HCT116 (cell line): ENCODE results near the gene OR8A1. TPM values are rescaled to one million over a fixed set of nuclear protein-coding genes. Genes with fewer than 3 reads are reported as not detected.

Experiments
- ATAC-seq: fragments of 200-7000 bp; cut with Tn5 transposase; 2 replicates; pipeline ENCODE4 v1.9.1; 2020; ENCODE audit warnings: mild to moderate bottlenecking, moderate library complexity
- BruUV-seq: library from RNA; stranded (reverse); fragments of 400-500 nt; replicated peaks from 2 replicates; lab custom pipeline; 2021; lab: Mats Ljungman, UMichigan
- CTCF ChIA-PET: fragments of 300-600 bp; sonication (Branson Sonifier 250); formaldehyde crosslinking; loops from one replicate; lab custom pipeline; 2021; ENCODE audit warnings: antibody characterized with exemption; lab: Charles Lee
- POLR2A ChIA-PET: fragments of 300-600, 350-600 bp; sonication (Branson Sonifier 250); formaldehyde crosslinking; loops from one replicate; lab custom pipeline; 2021; ENCODE audit warnings: antibody characterized with exemption; lab: Charles Lee
- RAD21 ChIA-PET, 2 experiments: fragments of 300-600 bp; sonication (Branson Sonifier 250); formaldehyde crosslinking; loops; one replicate each; lab custom pipeline; 2023; ENCODE audit warnings: low total read pairs in 2 of 2; ENCODE audit not compliant: uncharacterized antibody in 2 of 2, unreplicated experiment in 2 of 2, low non-redundant PET in 1 of 2; lab: Charles Lee
- DNase-seq: peaks from one replicate; pipeline ENCODE4 v3.0.0-alpha.2; 2010; ENCODE audit warnings: low read depth, low spot score
- H2AFZ ChIP-seq: fragments of 200-600 bp; shearing (Covaris generic), sonication (generic); 2 replicates; pipeline ENCODE4 v1.6.1; 2017; ENCODE audit warnings: low read depth, mixed run types, mixed read lengths, antibody characterized with exemption, low read length; ENCODE audit not compliant: poor library complexity, severe bottlenecking
- H3K27ac ChIP-seq: 2 replicates; pipeline ENCODE4 v1.5.1; 2012; ENCODE audit warnings: low read depth, low read length
- H3K27me3 ChIP-seq: fragments of 200-600 bp; sonication (generic); 2 replicates; pipeline ENCODE4 v1.6.1; 2016; ENCODE audit warnings: mixed run types, low read length, mixed read lengths; ENCODE audit not compliant: insufficient read depth
- H3K36me3 ChIP-seq, 2 experiments: fragments of 200-500 bp in 1 of 2; fragments of 200-600 bp in 1 of 2; sonication (Bioruptor generic) in 1 of 2; sonication (generic) in 1 of 2; 2 replicates each; pipeline versions ENCODE4 v1.5.1 to v1.6.1; 2014 to 2016; ENCODE audit warnings: low read length in 2 of 2, inconsistent platforms in 1 of 2, mixed read lengths in 1 of 2, mixed run types in 1 of 2; ENCODE audit not compliant: insufficient read depth in 2 of 2, control insufficient read depth in 1 of 2
- H3K4me1 ChIP-seq, 2 experiments: fragments of 200-600 bp in 1 of 2; sonication (generic) in 1 of 2; 2 replicates each; pipeline versions ENCODE4 v1.5.1 to v1.6.1; 2012 to 2017; ENCODE audit warnings: low read length in 2 of 2, inconsistent platforms in 1 of 2, mild to moderate bottlenecking in 1 of 2, mixed read lengths in 1 of 2, mixed run types in 1 of 2, moderate library complexity in 1 of 2; ENCODE audit not compliant: insufficient read depth in 2 of 2, control insufficient read depth in 1 of 2
- H3K4me2 ChIP-seq: fragments of 200-600 bp; sonication (generic); 2 replicates; pipeline ENCODE4 v1.6.1; 2017; ENCODE audit warnings: mixed run types, low read length, mixed read lengths
- H3K4me3 ChIP-seq, 2 experiments: fragments of 200-600 bp in 1 of 2; sonication (generic) in 1 of 2; replicated peaks in 1 of 2; 2 replicates each; pipeline ENCODE4 v1.5.1; 2011 to 2016; ENCODE audit warnings: low read length in 2 of 2, control low read depth in 1 of 2, low read depth in 1 of 2, mild to moderate bottlenecking in 1 of 2, mixed read lengths in 1 of 2, mixed run types in 1 of 2
- H3K79me2 ChIP-seq: fragments of 200-600 bp; sonication (generic); 2 replicates; pipeline ENCODE4 v1.6.1; 2017; ENCODE audit warnings: mild to moderate bottlenecking, mixed run types, low read length, moderate library complexity, mixed read lengths; ENCODE audit not compliant: insufficient read depth
- H3K9ac ChIP-seq: fragments of 200-600 bp; sonication (generic); 2 replicates; pipeline ENCODE4 v1.6.1; 2016; ENCODE audit warnings: low read length, mixed read lengths
- H3K9me2 ChIP-seq: fragments of 200-600 bp; sonication (generic), shearing (Covaris generic); 2 replicates; pipeline ENCODE4 v1.6.1; 2017; ENCODE audit warnings: mixed run types, mild to moderate bottlenecking, moderate library complexity; ENCODE audit not compliant: insufficient read depth
- H3K9me3 ChIP-seq, 2 experiments: fragments of 200-500 bp in 1 of 2; fragments of 200-600 bp in 1 of 2; sonication (Bioruptor generic) in 1 of 2; sonication (generic) in 1 of 2; 2 replicates each; pipeline ENCODE4 v1.6.1; 2014 to 2017; ENCODE audit warnings: low read length in 2 of 2, mixed read lengths in 2 of 2, inconsistent platforms in 1 of 2, low read depth in 1 of 2, mild to moderate bottlenecking in 1 of 2, mixed run types in 1 of 2, moderate library complexity in 1 of 2; ENCODE audit not compliant: control insufficient read depth in 1 of 2, insufficient read depth in 1 of 2
- H4K20me1 ChIP-seq: fragments of 200-600 bp; sonication (generic), shearing (Covaris generic); 2 replicates; pipeline ENCODE4 v1.6.1; 2017; ENCODE audit warnings: mixed run types, mild to moderate bottlenecking, moderate library complexity; ENCODE audit not compliant: insufficient read depth
- CBX3 ChIP-seq: IDR thresholded peaks from 2 replicates; pipeline ENCODE4 v1.6.1; 2012; ENCODE audit warnings: low read depth
- CEBPB ChIP-seq: IDR thresholded peaks from 2 replicates; pipeline ENCODE4 v1.6.1; 2012; ENCODE audit warnings: low read depth
- ELF1 ChIP-seq: IDR thresholded peaks from 2 replicates; pipeline ENCODE4 v1.6.1; 2012; ENCODE audit warnings: low read depth, borderline replicate concordance
- EZH2 ChIP-seq: fragments of 200-600 bp; sonication (generic); IDR thresholded peaks from 2 replicates; pipeline ENCODE4 v1.6.1; 2017; ENCODE audit warnings: antibody characterized with exemption, mixed run types
- EZH2phosphoT487 ChIP-seq: fragments of 200-600 bp; IDR thresholded peaks from 2 replicates; pipeline ENCODE4 v1.6.1; 2018; ENCODE audit warnings: antibody characterized with exemption, borderline replicate concordance
- FOSL1 ChIP-seq: IDR thresholded peaks from 2 replicates; pipeline ENCODE4 v1.6.1; 2012; ENCODE audit warnings: low read depth
- JUND ChIP-seq: IDR thresholded peaks from 2 replicates; pipeline ENCODE4 v1.6.1; 2012
- POLR2A ChIP-seq: IDR thresholded peaks from 2 replicates; pipeline ENCODE4 v1.7.0; 2011; ENCODE audit warnings: borderline replicate concordance; ENCODE audit not compliant: insufficient read depth, insufficient read length; ENCODE audit errors: extremely low read depth
- POLR2AphosphoS5 ChIP-seq: IDR thresholded peaks from 2 replicates; pipeline ENCODE4 v1.6.1; 2011; ENCODE audit warnings: mild to moderate bottlenecking, low read depth, low read length, moderate library complexity
- RAD21 ChIP-seq: IDR thresholded peaks from 2 replicates; pipeline ENCODE4 v1.6.1; 2012; ENCODE audit warnings: low read depth, mild to moderate bottlenecking
- SRF ChIP-seq: IDR thresholded peaks from 2 replicates; pipeline ENCODE4 v1.6.1; 2012; ENCODE audit warnings: low read depth
- TCF7L2 ChIP-seq: IDR thresholded peaks from 2 replicates; pipeline ENCODE4 v1.7.0; 2011; ENCODE audit warnings: borderline replicate concordance, inconsistent platforms; ENCODE audit not compliant: insufficient read depth, insufficient read length; ENCODE audit errors: extremely low read depth
- YY1 ChIP-seq: IDR thresholded peaks from 2 replicates; pipeline ENCODE4 v1.6.1; 2011; ENCODE audit warnings: low read length, low read depth, moderate library complexity, mild to moderate bottlenecking; ENCODE audit not compliant: insufficient replicate concordance; ENCODE audit errors: extremely low read depth
- ZNF274 ChIP-seq: fragments of 200-500 bp; sonication (Bioruptor generic); IDR thresholded peaks from 2 replicates; pipeline ENCODE4 v1.6.1; 2014; ENCODE audit warnings: mild to moderate bottlenecking, low read depth, low read length, inconsistent platforms
- intact Hi-C: fragments of 100-400 bp; cut with micrococcal nuclease; formaldehyde crosslinking; loops from 2 replicates; pipeline ENCODE4 v1.10.0; 2022
- total RNA-seq: library from RNA; stranded (reverse); gene quantifications from one replicate; pipeline ENCODE4 v1.2.1, GENCODE V29; 2021; ENCODE audit not compliant: unreplicated experiment
- TF ChIP-seq, protein P1 (sequence below): IDR thresholded peaks from 2 replicates; pipeline ENCODE4 v1.6.1; 2012; ENCODE audit warnings: low read depth
- TF ChIP-seq, protein P2 (sequence below): IDR thresholded peaks from 2 replicates; pipeline ENCODE4 v1.6.1; 2011; ENCODE audit warnings: mild to moderate bottlenecking, low read length, moderate library complexity; ENCODE audit not compliant: insufficient replicate concordance; ENCODE audit errors: extremely low read depth
- TF ChIP-seq, protein P3 (sequence below): IDR thresholded peaks from 2 replicates; pipeline ENCODE4 v1.6.1; 2012
- TF ChIP-seq, protein P4 (sequence below): IDR thresholded peaks from 2 replicates; pipeline ENCODE4 v1.6.1; 2012

The OR8A1 gene
- total RNA-seq, 1 experiment from 2014 or later: not detected

DNA sequence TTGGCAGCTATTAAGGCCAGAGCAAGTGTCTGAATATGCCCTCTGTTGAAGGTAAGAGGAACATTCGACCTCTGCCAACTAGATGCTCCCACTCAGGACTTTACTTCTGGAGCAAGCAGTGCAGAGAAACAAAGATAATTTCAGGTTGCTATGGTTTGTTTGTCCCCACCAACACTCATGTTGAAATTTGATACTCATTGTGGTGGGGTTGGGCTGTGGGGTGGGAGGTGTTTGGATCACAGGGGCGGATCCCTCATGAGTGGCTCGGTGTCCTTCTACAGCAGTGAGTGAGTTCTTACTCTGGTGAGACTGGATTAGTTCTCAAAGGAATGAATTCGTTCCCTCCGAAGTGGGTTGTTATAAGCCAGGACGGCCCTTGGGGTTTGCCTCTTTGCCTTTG, 12.0 kb downstream of the OR8A1 start (continued):
- TF ChIP-seq, protein P1, sequence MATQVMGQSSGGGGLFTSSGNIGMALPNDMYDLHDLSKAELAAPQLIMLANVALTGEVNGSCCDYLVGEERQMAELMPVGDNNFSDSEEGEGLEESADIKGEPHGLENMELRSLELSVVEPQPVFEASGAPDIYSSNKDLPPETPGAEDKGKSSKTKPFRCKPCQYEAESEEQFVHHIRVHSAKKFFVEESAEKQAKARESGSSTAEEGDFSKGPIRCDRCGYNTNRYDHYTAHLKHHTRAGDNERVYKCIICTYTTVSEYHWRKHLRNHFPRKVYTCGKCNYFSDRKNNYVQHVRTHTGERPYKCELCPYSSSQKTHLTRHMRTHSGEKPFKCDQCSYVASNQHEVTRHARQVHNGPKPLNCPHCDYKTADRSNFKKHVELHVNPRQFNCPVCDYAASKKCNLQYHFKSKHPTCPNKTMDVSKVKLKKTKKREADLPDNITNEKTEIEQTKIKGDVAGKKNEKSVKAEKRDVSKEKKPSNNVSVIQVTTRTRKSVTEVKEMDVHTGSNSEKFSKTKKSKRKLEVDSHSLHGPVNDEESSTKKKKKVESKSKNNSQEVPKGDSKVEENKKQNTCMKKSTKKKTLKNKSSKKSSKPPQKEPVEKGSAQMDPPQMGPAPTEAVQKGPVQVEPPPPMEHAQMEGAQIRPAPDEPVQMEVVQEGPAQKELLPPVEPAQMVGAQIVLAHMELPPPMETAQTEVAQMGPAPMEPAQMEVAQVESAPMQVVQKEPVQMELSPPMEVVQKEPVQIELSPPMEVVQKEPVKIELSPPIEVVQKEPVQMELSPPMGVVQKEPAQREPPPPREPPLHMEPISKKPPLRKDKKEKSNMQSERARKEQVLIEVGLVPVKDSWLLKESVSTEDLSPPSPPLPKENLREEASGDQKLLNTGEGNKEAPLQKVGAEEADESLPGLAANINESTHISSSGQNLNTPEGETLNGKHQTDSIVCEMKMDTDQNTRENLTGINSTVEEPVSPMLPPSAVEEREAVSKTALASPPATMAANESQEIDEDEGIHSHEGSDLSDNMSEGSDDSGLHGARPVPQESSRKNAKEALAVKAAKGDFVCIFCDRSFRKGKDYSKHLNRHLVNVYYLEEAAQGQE: no peak
- TF ChIP-seq ELF1 (no peak), SRF (no peak), JUND (no peak), YY1 (no peak), CBX3 (no peak), RAD21 (no peak)
- TF ChIP-seq, protein P2, sequence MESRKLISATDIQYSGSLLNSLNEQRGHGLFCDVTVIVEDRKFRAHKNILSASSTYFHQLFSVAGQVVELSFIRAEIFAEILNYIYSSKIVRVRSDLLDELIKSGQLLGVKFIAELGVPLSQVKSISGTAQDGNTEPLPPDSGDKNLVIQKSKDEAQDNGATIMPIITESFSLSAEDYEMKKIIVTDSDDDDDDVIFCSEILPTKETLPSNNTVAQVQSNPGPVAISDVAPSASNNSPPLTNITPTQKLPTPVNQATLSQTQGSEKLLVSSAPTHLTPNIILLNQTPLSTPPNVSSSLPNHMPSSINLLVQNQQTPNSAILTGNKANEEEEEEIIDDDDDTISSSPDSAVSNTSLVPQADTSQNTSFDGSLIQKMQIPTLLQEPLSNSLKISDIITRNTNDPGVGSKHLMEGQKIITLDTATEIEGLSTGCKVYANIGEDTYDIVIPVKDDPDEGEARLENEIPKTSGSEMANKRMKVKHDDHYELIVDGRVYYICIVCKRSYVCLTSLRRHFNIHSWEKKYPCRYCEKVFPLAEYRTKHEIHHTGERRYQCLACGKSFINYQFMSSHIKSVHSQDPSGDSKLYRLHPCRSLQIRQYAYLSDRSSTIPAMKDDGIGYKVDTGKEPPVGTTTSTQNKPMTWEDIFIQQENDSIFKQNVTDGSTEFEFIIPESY: no peak

DNA sequence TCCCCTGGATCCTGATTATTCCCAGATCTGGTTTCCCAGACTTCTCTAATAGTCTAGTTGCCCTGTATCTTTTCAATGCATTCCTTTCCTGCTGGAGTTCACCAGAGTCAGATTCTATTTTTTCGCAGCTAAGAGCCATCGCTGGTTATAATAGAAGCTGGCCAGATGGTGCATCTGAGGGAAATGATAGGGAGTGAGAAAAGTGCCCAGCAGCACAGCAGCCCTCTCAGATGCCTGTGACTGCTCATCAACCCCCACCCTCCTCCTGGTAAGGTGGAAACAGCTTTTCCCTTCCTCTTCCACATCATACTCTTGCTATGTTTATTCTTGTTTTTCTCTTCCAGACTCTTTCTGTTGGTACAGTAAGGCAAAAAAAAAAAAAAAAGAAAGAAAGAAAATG, 12.8 kb downstream of the OR8A1 start:
- no peak overlapping the region for H3K9ac ChIP-seq
- H3K27me3 ChIP-seq: peaks cover 72% of the 10 kb centered on the region
- H2AFZ ChIP-seq: no peak overlapping the region
- DNase-seq (no peak), ATAC-seq (no peak)
- no peaks in the 10 kb centered on the region for H3K9me2 ChIP-seq
- H4K20me1 ChIP-seq: no peaks in the 10 kb centered on the region
- ChIA-PET POLR2A (no interaction called here), CTCF (interaction anchor here (1.2 kb wide), 1 partner anchor 294 kb away, joined by 3 read pairs; no protein-coding TSS in a partner anchor), RAD21 (no interaction called here)
- H3K4me3 ChIP-seq: no peak overlapping the region
- no peak overlapping the region for H3K4me2 ChIP-seq
- H3K36me3 ChIP-seq: no peaks in the 10 kb centered on the region
- H3K9me3 ChIP-seq: no peaks in the 10 kb centered on the region
- H3K4me1 ChIP-seq: no peaks in the 10 kb centered on the region
- H3K79me2 ChIP-seq: no peaks in the 10 kb centered on the region
- no TSS peak for BruUV-seq
- intact Hi-C loops: no loop called here
- H3K27ac ChIP-seq: no peak overlapping the region
- TF ChIP-seq FOSL1: no peak
- TF ChIP-seq POLR2A: no peak
- TF ChIP-seq TCF7L2: no peak
- no peak for TF ChIP-seq SRF
- TF ChIP-seq JUND: no peak
- TF ChIP-seq, protein P3, sequence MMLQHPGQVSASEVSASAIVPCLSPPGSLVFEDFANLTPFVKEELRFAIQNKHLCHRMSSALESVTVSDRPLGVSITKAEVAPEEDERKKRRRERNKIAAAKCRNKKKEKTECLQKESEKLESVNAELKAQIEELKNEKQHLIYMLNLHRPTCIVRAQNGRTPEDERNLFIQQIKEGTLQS: no peak
- no peak for TF ChIP-seq EZH2
- no peak for TF ChIP-seq POLR2AphosphoS5
- no peak for TF ChIP-seq ZNF274
- no peak for TF ChIP-seq EZH2phosphoT487
- no peak for TF ChIP-seq CBX3
- no peak for TF ChIP-seq CEBPB
- TF ChIP-seq ELF1: no peak
- TF ChIP-seq, protein P2: no peak
- TF ChIP-seq, protein P4, sequence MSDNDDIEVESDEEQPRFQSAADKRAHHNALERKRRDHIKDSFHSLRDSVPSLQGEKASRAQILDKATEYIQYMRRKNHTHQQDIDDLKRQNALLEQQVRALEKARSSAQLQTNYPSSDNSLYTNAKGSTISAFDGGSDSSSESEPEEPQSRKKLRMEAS: no peak
